NCI-H748 treated with DMSO at 0.1 percent for 48 hours (cell line): ENCODE results near the gene CCDC183.
A peak's percentile ranks its signal among the peaks of the same experiment; 100 is the strongest.
"Not testable (repeated sequence)": the region's sequence is repeated elsewhere in the genome, so short reads cannot be mapped to it uniquely, and the experiment has no call there.

Experiments
- DNase-seq: peaks from one replicate; lab custom pipeline; 2025; lab: John Stamatoyannopoulos, UW

Gene CCDC183

GRCh38 chr9:136760834-136761544 lies 35.1 kb upstream of the CCDC183 start:
- peak; percentile 13 for DNase-seq

- DNase-seq, result no peak
Measured at GRCh38 chr9:136761545-136761981, 34.6 kb upstream of the CCDC183 start.

- no peak for DNase-seq
Measured at GRCh38 chr9:136762221-136762691, 33.9 kb upstream of the CCDC183 start.

- DNase-seq, result no peak
Measured at GRCh38 chr9:136762915-136763648, 33.1 kb upstream of the CCDC183 start.

GRCh38 chr9:136763649-136764035 lies 32.5 kb upstream of the CCDC183 start:
- no peak for DNase-seq

- DNase-seq, result no peak
Measured at GRCh38 chr9:136764301-136764891, 31.7 kb upstream of the CCDC183 start, which contains the start of gene LCN15. Gene LCN15, minus strand, starts transcription at chr9:136764518. Its CDS starts 30 bp downstream, at chr9:136764488.

GRCh38 chr9:136765041-136765440 lies 31.1 kb upstream of the CCDC183 start:
- no peak for DNase-seq

GRCh38 chr9:136765745-136766409 lies 30.3 kb upstream of the CCDC183 start:
- DNase-seq, result not testable (repeated sequence)

- DNase-seq, result peak; percentile 5
Measured at GRCh38 chr9:136766410-136767120, 29.6 kb upstream of the CCDC183 start.

GRCh38 chr9:136769710-136770191 lies 26.4 kb upstream of the CCDC183 start:
- DNase-seq, result peak; percentile 30

- DNase-seq, result no peak
Measured at GRCh38 chr9:136771907-136772415, 24.2 kb upstream of the CCDC183 start.

GRCh38 chr9:136773386-136774044 lies 22.6 kb upstream of the CCDC183 start:
- DNase-seq, result no peak

- DNase-seq, result no peak
Measured at GRCh38 chr9:136774416-136775045, 21.6 kb upstream of the CCDC183 start.

- no peak for DNase-seq
Measured at GRCh38 chr9:136775191-136775590, 20.9 kb upstream of the CCDC183 start.

GRCh38 chr9:136776947-136777346 lies 19.2 kb upstream of the CCDC183 start:
- DNase-seq, result no peak

- DNase-seq, result no peak
Measured at GRCh38 chr9:136777359-136777758, 18.8 kb upstream of the CCDC183 start.

- no peak for DNase-seq
Measured at GRCh38 chr9:136779808-136780207, 16.3 kb upstream of the CCDC183 start.

- DNase-seq, result no peak
Measured at GRCh38 chr9:136782452-136782851, 13.7 kb upstream of the CCDC183 start.

- no peak for DNase-seq
Measured at GRCh38 chr9:136784249-136784996, 11.7 kb upstream of the CCDC183 start.

- no peak for DNase-seq
Measured at GRCh38 chr9:136784997-136785361, 11.2 kb upstream of the CCDC183 start.
